Umbilical cord (tissue), 2 donors: ENCODE measurements around the gene ARMH1. TPM values are rescaled to one million over a fixed set of nuclear protein-coding genes. Genes with fewer than 3 reads are reported as not detected.
"Not testable (repeated sequence)": the region's sequence is repeated elsewhere in the genome, so short reads cannot be mapped to it uniquely, and the experiment has no call there.

ENCODE experiments used
- DNase-seq: peaks from one replicate; pipeline ENCODE4 v3.0.0-alpha.2; 2015; ENCODE audit warnings: low spot score
- total RNA-seq: library from RNA; depleted of rRNA; stranded (reverse); fragments of >200 nt; gene quantifications from one replicate; pipeline ENCODE4 v1.2.3, GENCODE V29; 2014; ENCODE audit warnings: low replicate concordance; ENCODE audit not compliant: insufficient read depth

Gene ARMH1
- total RNA-seq, 1 donor from 2014 or later, result not detected

DNA sequence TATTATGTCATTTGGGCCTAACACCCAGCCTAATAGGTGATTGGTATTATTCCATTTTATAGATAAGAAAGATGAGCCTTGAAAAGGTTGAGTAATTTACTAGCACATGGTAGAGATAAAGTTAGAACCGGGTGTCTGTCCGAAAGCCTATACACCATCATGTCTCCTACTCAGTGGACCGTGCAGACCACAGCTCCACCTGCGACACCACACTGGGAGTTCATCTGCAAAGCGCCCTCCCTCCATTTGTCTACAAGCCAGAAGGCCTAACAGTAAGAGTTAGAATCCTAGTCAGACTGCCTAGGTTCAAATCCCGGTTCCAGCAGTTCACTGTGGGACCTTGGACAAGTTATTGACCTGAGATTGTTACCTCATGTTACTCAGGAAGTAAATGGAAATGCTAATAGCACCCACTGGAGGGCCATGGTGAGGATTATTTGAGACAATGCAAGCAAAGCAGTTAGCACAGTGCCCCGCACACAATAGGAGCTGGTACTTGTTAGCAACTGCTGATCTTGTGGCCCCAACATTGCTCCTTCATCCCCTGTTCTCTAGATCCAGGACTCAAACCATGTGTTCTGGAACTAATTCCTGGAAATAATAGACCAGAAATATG is 20.5 kb downstream of the ARMH1 start:
- DNase-seq, result no peak

DNA sequence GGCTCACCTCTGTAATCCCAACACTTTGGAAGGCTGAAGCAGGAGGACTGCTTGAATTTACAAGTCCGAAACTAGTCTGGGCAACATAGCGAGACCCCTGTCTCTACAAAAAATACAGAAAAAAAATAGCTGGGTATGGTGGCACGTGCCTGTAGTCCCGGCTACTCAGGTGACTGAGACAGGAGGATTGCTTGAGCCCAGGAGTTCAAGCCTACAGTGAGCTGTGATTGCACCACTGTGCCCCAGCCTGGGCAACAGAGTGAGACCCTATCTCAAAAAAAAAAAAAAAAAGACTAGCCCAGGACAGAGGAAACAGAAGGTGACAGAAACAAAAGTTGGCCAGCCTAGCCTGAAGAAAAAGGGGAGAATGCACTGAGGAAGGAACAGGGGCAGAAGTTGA is 21.2 kb downstream of the ARMH1 start:
- DNase-seq, result no peak

DNA sequence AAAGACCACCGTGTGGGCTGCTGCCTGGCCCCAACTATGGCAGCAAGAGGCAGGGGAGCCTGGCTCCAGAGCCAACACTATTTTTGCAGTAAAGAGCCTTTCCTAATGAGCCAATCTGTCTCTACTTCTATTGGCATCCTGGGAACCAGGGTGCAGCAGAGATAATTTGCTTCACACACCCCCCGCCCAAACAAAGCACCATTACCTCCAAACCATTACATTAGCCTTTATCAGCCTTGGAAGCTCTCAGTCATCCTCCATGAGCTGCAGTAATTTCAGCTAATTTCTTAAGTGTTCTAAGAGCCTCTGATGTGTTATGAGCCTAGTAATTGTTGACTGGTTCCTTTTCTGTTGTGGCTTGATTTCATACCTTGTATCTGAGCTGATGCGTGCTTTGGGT is 21.6 kb downstream of the ARMH1 start:
- DNase-seq, result no peak

DNA sequence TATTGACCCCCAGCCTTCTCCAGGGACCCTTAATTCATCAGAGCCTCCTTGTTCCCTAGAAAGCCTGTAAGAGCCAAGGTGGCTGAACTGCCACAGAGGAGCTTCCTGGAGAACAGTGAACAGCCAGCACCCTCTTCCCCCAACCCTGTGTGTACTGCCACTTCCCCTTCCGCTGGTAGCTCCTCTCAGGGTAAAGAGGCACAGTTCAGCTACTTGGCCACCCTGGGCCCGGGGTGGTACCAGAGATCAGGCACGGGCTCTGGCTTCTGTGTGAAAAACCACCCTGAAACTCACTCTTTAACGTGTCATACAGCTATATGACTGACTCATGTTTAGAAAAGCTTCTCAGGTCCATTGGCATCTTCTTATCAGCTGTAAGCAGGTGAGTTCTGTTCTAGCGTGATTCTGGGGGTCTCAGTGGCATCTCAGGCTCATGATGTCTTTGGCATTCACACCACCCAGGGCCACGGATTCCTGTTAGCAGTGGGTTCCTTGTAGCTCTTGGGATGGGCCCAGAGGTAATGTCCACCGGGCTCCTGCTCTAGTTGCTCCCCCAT is 22.4 kb downstream of the ARMH1 start:
- no peak for DNase-seq

DNA sequence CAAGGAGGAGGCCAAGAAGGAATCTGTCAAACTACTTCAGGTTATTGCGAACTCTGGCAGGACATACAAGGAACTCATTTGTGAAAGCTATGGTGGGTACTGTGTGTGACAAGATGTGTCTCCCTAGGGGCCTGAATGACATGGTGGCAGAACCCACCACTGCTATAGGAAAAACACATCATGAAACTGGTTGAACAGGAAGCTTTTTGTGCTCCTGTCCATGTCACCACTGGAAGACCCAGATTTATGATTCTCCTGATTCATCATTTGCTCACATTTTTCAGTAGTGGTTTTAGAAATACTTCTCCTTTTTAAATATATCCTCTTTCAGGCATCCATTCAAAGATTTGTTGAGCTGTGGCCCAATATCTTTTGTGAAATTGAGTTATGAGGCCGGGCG is 23.6 kb downstream of the ARMH1 start:
- DNase-seq, result no peak

DNA sequence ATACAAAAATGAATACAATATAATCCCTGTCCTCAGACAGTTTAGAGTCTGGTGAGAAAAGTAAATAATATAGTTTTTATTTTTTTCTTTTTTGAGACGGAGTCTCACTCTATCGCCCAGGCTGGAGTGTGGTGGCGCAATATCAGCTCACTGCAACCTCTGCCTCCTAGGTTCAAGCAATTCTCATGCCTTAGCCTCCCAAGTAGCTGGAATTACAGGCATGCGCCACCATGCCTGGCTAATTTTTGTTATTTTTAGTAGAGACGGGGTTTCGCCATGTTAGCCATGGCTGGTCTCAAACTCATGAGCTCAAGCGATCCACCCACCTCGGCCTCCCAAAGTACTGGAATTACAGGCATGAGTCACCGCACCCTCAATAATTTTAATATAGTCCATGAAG is 24.9 kb downstream of the ARMH1 start:
- not testable (repeated sequence) for DNase-seq

DNA sequence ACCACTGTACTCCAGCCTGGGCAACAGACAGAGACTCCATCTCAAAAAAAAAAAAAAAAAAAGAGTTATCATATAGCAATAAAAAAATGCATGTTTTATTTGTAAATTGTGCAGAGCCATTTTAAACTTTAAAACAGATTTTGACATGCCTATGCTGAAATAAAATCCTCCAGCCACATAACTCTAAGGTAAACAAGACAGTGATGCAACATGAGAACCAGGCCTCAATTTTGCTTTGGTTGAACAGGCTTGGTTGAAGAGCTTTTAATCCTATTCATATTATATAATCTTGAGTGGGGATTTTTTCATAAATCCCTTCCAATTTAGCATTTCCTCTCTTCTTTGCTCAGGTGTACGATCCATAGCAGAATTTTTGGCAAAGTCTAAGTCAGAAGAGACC is 26.1 kb downstream of the ARMH1 start:
- no peak for DNase-seq

DNA sequence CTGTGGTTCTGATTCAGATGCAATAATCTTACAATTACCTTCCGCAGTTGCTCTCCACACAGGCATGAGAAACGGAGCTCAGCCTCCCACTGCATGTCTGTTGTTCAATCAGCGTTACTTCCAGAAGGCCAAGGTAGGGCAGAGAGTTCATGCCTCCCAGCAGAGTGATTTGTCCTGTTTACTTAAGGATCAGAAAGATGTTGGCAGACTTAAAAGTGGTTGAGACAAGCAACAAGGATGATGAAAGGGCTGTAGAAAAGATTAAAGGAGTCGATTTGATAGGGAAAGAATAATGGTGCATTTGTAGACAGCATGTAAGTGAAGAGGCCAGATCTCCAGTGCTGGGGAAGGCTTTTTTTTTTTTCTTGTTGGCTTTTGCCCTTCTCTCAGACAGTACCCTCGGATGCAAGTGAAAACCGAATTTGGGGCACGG is 26.6 kb downstream of the ARMH1 start:
- DNase-seq, result no peak

DNA sequence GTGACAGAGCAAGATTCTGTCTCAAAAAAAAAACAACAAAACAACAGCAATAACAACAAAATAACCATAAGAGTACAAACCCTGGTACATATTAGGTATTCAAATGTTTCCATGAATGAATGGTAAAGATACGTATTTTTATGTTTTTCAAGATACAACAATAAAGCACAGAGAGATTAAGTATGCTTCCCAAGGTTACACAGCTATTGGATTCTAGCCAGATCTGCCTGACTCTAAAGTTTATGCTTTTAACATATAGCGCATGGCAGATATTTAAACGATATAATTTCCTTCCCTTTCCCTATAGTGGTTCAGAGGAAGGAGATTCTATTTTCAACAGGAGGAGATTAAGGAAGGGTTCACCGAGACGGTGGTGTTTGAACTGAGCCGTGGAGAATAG is 31.0 kb downstream of the ARMH1 start:
- no peak for DNase-seq

DNA sequence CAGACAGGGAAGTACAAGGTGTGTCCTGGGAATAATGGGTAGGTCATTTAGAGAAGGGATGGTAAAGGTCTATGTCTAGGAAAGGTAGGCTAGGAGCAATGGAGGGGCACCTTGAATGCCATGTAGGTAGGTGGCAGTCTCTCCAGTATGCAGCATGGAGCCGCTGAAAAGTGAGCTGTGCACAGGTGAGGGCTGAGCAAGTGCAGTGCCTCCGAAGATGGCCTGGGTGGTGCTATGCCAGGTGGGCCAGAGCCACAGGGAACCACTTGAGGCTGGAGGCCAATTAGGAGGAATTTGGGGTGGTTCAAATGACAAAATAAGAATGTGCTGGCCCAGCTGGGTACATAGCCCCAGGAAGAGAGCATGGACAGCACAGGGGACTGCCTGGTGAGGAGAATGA is 31.4 kb downstream of the ARMH1 start:
- no peak for DNase-seq

DNA sequence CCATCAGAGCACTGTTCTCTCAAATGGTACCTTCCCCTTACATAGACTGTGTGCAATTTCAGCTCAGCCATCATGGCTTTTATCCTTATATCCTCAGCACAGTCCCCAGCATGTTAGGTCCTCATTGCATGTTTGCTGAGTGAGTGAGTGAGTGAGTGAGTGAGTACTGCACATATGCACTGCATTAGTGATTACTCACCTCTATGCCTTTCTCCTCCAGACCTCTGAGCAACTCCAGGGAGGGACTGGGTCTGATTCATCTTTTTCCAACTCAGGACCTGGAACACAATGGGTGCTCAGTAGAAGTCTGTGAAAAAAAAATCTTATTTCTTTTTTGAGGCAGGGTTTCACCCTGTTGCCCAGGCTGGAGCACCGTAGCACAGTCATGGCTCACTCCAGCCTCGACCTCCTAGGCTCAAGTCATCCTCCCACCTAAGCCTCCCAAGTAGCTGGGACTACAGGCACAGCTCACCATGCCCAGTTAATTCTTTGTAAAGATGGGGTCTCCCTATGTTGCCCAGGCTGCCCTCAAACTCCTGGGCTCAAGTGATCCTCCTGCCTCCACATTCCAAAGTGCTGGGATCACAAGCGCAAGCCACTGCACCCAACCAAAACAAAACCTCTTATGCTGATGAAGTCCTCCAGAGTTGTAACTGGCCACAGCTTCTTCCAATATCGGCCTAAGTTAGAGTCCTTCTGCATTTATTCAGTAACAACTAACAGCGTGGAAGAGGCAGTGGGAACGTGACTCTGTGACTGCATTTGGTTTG is 32.8 kb downstream of the ARMH1 start:
- DNase-seq, result no peak

DNA sequence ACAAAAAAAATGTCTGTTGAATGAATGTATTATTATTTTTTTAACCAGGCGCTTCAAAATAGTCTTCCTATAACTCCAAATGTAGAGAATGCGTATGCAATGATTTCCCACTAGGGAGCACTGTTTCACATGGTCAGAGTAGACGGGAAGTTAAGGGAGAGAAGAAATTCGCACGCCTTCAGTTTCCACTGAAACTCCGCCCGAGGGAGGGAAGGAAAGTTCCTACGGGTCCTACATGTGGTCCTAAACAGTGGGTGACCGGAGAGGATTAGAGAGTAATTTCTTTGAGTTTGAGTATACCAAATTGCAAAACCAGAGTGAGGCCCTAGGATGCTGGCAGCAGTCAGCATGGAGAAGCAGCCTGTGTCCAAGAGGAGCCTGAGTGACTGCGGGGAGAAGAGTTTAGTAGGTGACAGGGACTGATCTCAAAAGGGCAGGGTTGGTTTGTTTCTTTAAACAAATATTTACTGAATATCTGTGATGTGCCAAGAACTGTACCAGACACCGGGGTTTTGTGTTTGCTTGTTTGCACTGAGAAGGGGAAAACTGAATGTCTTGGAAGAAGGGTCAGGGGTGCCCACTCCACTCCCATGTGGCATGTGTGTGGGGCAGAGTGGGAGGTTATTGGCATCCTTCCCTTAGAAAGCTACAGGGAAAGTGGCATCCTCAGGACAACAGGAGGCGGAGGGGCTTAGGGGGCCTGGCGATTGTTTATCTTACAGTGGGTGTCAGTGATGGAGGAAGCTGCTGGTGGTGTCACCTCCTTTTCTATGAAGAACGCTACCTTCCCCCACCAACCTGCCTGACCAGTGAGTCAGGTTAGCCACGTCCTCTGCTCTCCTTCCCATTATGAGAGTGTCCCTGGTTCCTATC is 33.7 kb downstream of the ARMH1 start:
- peak; percentile 51 for DNase-seq

DNA sequence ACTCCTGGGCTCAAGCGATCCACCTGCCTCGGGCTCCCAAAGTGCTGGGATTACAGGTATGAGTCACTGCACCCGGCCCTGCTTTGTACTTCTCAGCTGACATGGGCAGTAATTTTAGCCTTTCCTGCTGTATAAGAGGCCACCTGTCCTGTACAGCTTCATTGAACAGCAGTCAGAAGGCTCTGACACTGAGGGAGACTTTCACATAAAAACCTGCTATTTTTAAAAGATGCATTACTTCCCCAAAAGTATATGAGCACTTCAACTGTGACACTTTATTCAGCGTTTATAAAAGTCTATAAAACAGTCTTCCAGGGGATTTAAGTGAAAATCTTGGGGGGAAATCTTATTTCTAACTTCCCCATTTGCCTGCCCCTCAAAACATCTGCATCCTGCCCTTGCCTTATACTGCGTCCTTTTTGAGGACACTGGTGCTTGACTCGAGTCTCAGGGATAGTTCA is 38.8 kb downstream of the ARMH1 start:
- no peak for DNase-seq

DNA sequence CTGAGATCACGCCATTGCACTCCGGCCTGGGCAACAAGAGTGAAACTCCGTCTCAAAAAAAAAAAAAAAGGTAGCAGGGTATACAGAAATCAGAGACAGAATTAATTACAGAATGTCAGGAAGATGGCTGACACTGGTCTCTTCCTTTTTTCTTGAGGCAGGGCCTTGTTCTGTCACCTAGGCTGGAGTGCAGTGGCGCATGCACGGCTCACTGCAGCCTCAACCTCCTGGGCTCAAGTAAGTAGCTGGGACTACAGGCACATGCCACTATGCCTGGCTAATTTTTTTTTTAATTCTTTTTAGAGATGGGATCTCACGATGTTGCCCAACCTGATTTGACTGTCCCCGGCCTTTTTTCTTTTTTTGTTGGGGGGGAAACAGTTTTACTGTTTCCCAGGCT is 40.0 kb downstream of the ARMH1 start:
- DNase-seq, result no peak

DNA sequence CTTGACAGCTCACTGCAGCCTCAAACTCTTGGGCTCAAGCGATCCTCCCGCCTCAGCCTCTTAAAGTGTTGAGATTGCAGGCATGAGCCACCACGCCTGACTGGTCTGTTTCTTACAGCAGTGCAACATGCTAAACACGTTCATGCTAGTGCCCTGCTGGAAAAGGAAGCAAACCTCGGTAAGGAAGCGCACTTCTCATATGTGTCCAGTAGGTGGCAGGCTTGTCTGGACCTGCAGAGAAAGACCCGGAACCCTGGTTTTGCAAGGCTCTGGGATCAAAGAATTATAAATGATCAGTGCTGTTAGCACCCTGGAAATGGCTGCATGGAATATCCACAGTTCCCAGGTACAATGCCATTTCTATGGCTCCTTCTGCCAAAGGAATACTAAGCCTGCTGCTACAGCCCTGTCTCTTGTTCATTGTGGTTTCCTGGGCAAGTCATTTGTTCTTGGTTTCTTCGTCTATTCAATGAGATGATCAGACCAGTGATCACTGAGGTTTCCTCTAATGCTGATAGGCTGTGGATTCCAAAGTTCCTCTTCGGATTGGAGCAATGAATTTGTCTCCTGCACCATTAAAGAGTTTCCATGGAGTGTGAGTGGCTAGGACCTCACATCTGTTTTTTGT is 40.5 kb downstream of the ARMH1 start:
- DNase-seq, result peak; percentile 80

DNA sequence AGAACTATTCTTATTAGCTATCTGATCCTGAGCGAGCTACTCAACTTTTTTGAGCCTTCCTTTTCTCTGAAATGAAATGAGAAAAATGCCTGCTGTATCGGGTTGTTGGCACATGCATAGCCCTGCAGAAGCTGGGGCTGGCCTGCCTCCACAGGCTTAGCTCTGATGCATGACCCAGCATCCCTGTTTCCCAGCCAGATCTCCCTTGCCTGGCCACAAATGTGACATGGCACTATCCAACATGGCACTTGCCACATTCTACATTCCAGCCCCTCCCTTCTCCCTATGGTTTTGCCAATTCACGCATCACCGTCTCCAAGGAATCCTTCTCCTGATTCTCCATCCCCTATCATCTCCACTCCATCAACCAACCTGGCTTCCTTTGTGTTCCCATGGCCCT is 42.6 kb downstream of the ARMH1 start:
- DNase-seq, result no peak

DNA sequence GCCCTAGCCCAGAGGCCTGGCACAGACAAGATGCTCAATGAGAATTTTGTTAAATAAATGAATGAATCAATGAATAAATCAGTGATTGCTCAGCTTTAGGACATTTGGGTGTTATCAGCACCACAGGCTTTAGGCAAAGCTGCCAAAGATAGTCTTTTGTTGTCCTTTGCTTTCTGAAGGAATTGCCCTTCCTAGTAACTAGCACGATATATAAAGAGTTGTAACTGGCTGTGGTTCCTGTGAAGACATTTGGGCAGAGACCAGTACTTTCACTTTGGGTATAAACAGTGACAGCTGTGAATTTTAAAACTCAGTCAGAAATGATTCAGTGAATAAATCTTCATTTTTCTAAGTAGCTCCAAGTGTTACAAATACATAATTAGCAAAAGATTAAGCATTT is 43.1 kb downstream of the ARMH1 start:
- DNase-seq, result no peak

DNA sequence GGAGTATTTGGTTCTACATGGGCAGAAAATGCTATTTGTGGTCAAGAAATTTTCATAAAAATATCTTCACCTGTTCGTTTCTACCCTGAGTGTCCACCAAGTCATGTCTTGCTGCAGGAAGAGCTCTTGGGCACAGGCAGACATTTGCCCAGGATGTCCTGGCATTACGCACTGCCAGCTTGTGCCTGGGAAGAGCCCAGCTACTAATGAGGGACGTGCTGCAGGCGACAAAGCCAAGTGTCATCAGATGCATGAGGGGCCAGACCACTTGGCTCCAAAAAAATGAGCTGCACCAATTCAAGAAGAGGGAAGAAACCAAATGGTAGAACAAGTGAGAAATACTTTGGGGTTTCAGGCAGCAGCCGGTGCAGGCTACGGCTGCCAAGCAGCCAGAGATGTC is 43.6 kb downstream of the ARMH1 start:
- DNase-seq, result no peak

DNA sequence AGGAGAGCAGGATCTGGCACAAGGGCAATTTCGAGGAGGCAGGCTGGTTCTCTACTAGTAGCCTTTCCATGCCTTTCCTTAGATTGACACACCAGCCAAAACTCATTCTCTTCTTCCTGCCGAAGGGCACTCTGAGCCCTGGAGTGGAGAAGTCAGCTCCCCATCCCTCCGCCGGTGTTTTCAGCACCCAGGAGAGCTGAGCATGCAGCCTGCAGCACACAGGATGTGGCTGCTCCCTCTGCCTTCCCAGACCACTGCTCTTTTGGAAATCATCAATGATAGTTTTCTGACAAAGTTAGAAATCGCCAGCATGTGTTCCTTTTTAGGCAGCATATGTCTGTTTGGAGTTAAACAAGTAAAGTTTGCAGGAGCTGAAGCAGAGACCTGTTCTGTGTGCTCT is 44.8 kb downstream of the ARMH1 start:
- no peak for DNase-seq

DNA sequence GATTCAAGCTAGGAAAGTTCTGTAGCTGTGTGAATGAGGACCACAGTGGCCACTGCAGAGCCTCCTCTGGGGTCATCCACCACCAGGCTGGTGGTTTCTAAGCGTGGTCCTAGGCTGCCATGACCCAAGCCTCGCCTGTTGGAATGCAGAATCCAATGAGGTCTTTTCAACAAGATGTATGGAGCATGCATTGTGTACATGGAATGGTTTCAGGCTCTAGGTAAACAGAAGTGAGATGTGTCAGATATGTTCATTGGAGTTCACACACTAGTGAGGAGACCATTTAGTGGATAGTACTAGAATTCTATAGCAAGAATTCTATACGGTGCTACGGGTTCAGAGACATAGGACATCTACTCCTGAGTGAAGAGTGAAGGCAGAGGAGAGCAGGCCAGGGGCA is 45.8 kb downstream of the ARMH1 start:
- DNase-seq, result no peak

DNA sequence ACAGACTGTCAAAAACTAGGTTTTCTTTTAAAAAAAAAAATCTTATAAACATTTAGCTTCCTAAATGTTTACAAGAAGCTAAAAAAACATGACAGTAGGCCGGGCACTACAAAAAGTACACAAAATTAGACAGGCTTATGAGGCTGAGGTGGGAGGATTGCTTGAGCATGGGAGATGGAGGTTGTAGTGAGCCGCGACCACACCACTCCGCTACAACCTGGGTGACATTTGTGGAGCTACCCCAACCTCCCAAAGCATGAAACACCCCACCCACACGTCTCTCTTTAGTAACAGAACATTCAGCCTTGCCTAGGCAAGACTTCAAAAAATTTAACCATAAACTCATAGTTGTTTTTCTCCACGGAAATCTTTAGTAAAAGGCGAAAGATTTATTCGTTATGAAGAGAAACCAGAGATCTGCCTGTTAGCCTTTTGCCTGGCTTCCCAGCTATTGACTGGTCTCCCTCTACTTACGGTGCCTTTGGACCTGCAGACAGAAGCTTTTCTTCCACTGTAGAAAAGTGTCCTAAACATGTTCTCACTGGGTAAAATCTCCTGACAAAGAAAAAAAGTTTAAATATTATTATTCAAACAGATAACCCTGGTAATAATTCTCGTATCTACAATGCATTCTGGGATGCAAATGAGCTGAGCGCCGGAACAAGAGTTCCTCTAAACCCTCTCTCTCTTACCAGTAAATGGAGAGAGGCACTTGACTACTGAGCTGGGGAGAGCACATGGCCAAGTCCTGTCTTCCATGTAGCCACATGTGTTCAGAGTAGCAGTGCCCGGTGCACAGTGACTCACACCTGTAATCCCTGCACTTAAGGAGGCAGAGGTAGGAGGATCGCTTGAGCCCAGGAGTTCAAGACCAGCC is 47.2 kb downstream of the ARMH1 start:
- DNase-seq, result peak; percentile 87
